HepG2 (cell line): ENCODE measurements around the gene IL18R1. TPM values are rescaled to one million over a fixed set of nuclear protein-coding genes. Genes with fewer than 3 reads are reported as not detected.

Experiments used
- ATAC-seq: fragments of 200-7000 bp; cut with Tn5 transposase; 3 replicates; pipeline ENCODE4 v1.9.1; 2020; ENCODE audit warnings: mild to moderate bottlenecking, moderate library complexity
- BruUV-seq: library from RNA; stranded (reverse); fragments of 400-500 nt; replicated peaks from 2 replicates; lab custom pipeline; 2021; lab: Mats Ljungman, UMichigan
- CTCF ChIA-PET: fragments of 300-600 bp; formaldehyde crosslinking; extraction: SDS; loops from one replicate; lab custom pipeline; 2021; ENCODE audit warnings: low total read pairs, inconsistent platforms, low intra/inter-chr PET ratio; lab: Yijun Ruan, JAX
- POLR2A ChIA-PET: fragments of 350-600 bp; sonication (Branson Sonifier 250); formaldehyde crosslinking; loops from one replicate; lab custom pipeline; 2020; ENCODE audit warnings: antibody characterized with exemption, inconsistent platforms; lab: Yijun Ruan, JAX
- DNase-seq: peaks from one replicate; pipeline ENCODE4 v3.0.0-alpha.2; 2015; ENCODE audit warnings: low spot score
- FAIRE-seq: peaks from 3 replicates; lab custom pipeline; 2011; peaks lifted over from hg19 to GRCh38; lab: Jason Lieb, UNC
- H2AFZ ChIP-seq: one replicate; pipeline ENCODE4 v1.6.1; 2011; ENCODE audit warnings: low read length, inconsistent platforms
- H3K27ac ChIP-seq: fragments of 300-600 bp; 3 replicates; pipeline ENCODE4 v1.8.0; 2011; ENCODE audit warnings: mixed run types, mild to moderate bottlenecking, mixed read lengths, low read length, inconsistent platforms; ENCODE audit not compliant: insufficient read depth; ENCODE audit errors: extremely low read length
- H3K27me3 ChIP-seq, 2 experiments: fragments of 200-600 bp in 1 of 2; 2 replicates in 1 of 2; 3 replicates in 1 of 2; pipeline versions ENCODE4 v1.6.0 to v1.8.0; 2011; ENCODE audit warnings: low read length in 2 of 2, mild to moderate bottlenecking in 2 of 2, moderate library complexity in 2 of 2, inconsistent platforms in 1 of 2; ENCODE audit not compliant: insufficient read depth in 2 of 2, control insufficient read depth in 1 of 2
- H3K36me3 ChIP-seq, 2 experiments: fragments of 200-600 bp in 1 of 2; replicated peaks in 1 of 2; 2 replicates in 1 of 2; 3 replicates in 1 of 2; pipeline versions ENCODE4 v1.5.1 to v1.8.0; 2011; ENCODE audit warnings: low read length in 2 of 2, inconsistent platforms in 1 of 2; ENCODE audit not compliant: insufficient read depth in 2 of 2, control insufficient read depth in 1 of 2
- H3K4me1 ChIP-seq: 2 replicates; pipeline ENCODE4 v1.5.1; 2012; ENCODE audit warnings: low read length, inconsistent platforms; ENCODE audit not compliant: insufficient read depth
- H3K4me2 ChIP-seq: 2 replicates; pipeline ENCODE4 v1.6.0; 2011; ENCODE audit warnings: low read depth, low read length, inconsistent platforms
- H3K4me3 ChIP-seq, 3 experiments: fragments of 200-600 bp in 1 of 3; sonication (generic), shearing (Covaris generic) in 1 of 3; replicated peaks in 1 of 3; 2 replicates each; pipeline ENCODE4 v1.5.1; 2011 to 2016; ENCODE audit warnings: low read length in 3 of 3, inconsistent platforms in 2 of 3, low read depth in 2 of 3, mild to moderate bottlenecking in 2 of 3, control low read depth in 1 of 3, mixed read lengths in 1 of 3; ENCODE audit not compliant: insufficient read depth in 1 of 3
- H3K79me2 ChIP-seq: one replicate; pipeline ENCODE4 v1.6.1; 2011; ENCODE audit warnings: low read length, inconsistent platforms; ENCODE audit not compliant: insufficient read depth
- H3K9ac ChIP-seq: 2 replicates; pipeline ENCODE4 v1.6.0; 2011; ENCODE audit warnings: mild to moderate bottlenecking, low read depth, low read length, inconsistent platforms; ENCODE audit not compliant: insufficient read depth
- H3K9me3 ChIP-seq: 2 replicates; pipeline ENCODE4 v1.5.1; 2012; ENCODE audit warnings: mild to moderate bottlenecking, low read length
- H4K20me1 ChIP-seq: 2 replicates; pipeline ENCODE4 v1.6.0; 2011; ENCODE audit warnings: inconsistent platforms, mild to moderate bottlenecking, low read length, moderate library complexity; ENCODE audit not compliant: insufficient read depth
- CBX5 ChIP-seq: sonication (generic); formaldehyde crosslinking; IDR thresholded peaks from 2 replicates; pipeline ENCODE4 v1.4.0; 2020; ENCODE audit warnings: missing genetic modification reagents, borderline replicate concordance
- CCDC6 ChIP-seq: sonication (generic); formaldehyde crosslinking; IDR thresholded peaks from 2 replicates; pipeline ENCODE4 v1.8.1; 2022; ENCODE audit warnings: mild to moderate bottlenecking, missing genetic modification reagents, moderate library complexity
- FOXK1 ChIP-seq: sonication (generic); formaldehyde crosslinking; IDR thresholded peaks from 2 replicates; pipeline ENCODE4 v1.4.0; 2020; ENCODE audit warnings: low read depth, missing genetic modification reagents, borderline replicate concordance
- KDM4B ChIP-seq: sonication (generic); formaldehyde crosslinking; IDR thresholded peaks from 2 replicates; pipeline ENCODE4 v1.4.0; 2020; ENCODE audit warnings: missing genetic modification reagents
- MTF2 ChIP-seq: sonication (generic); formaldehyde crosslinking; IDR thresholded peaks from 2 replicates; pipeline ENCODE4 v1.5.0; 2020; ENCODE audit warnings: missing genetic modification reagents, borderline replicate concordance
- NCOA2 ChIP-seq: sonication (generic); formaldehyde crosslinking; IDR thresholded peaks from 2 replicates; pipeline ENCODE4 v1.8.0; 2022; ENCODE audit warnings: inconsistent platforms
- POLR2A ChIP-seq, 2 experiments: IDR thresholded peaks; 2 replicates each; pipeline ENCODE4 v1.6.1; 2011; ENCODE audit warnings: low read depth in 2 of 2, low read length in 2 of 2, mild to moderate bottlenecking in 1 of 2, moderate library complexity in 1 of 2; ENCODE audit not compliant: insufficient read depth in 1 of 2
- PRMT3 ChIP-seq: sonication (generic); formaldehyde crosslinking; IDR thresholded peaks from 2 replicates; pipeline ENCODE4 v1.8.1; 2022; ENCODE audit warnings: low read depth, mild to moderate bottlenecking, moderate library complexity, missing genetic modification reagents, borderline replicate concordance
- SOX13 ChIP-seq, 3 experiments: fragments of 450-650 bp in 1 of 3; sonication (generic) in 1 of 3; formaldehyde crosslinking in 1 of 3; IDR thresholded peaks in 2 of 3; conservative IDR thresholded peaks in 1 of 3; 2 replicates each; pipeline versions ENCODE4 v1.5.0 to v1.6.1; 2016 to 2020; ENCODE audit warnings: antibody characterized with exemption in 1 of 3, mild to moderate bottlenecking in 1 of 3, missing compliant biosample characterization in 1 of 3, missing genetic modification reagents in 1 of 3, moderate library complexity in 1 of 3
- SPEN ChIP-seq: sonication (generic); formaldehyde crosslinking; IDR thresholded peaks from 2 replicates; pipeline ENCODE4 v1.5.1; 2020; ENCODE audit warnings: low read depth, mild to moderate bottlenecking, missing genetic modification reagents
- SRF ChIP-seq: IDR thresholded peaks from 2 replicates; pipeline ENCODE4 v1.6.1; 2011; ENCODE audit warnings: mild to moderate bottlenecking, low read depth, low read length, moderate library complexity
- STAG1 ChIP-seq: sonication (generic); formaldehyde crosslinking; IDR thresholded peaks from 2 replicates; pipeline ENCODE4 v1.4.0; 2020; ENCODE audit warnings: missing genetic modification reagents
- WIZ ChIP-seq: sonication (generic); formaldehyde crosslinking; IDR thresholded peaks from 2 replicates; pipeline ENCODE4 v1.5.1; 2020; ENCODE audit warnings: mild to moderate bottlenecking, missing genetic modification reagents
- YEATS4 ChIP-seq: sonication (generic); formaldehyde crosslinking; IDR thresholded peaks from 2 replicates; pipeline ENCODE4 v1.4.0; 2020; ENCODE audit warnings: missing genetic modification reagents, borderline replicate concordance
- ZNF83 ChIP-seq: sonication (generic); formaldehyde crosslinking; IDR thresholded peaks from 2 replicates; pipeline ENCODE4 v1.4.0; 2020; ENCODE audit warnings: missing genetic modification reagents, mild to moderate bottlenecking, borderline replicate concordance
- WGBS: methylation state at CpG from one replicate; pipeline ENCODE4 v1.1.6; 2017; ENCODE audit warnings: low lambda C conversion rate; 5-methylcytosine and 5-hydroxymethylcytosine counted together
- in situ Hi-C: cut with HindIII; loops from 2 replicates; pipeline ENCODE4 v1.10.0; 2017; ENCODE audit warnings: low pct_unique_long_range_greater_than_20kb; ENCODE audit not compliant: extremely low pct_ligation_motif_present
- intact Hi-C: fragments of 100-400 bp; cut with micrococcal nuclease; formaldehyde crosslinking; loops from one replicate; pipeline ENCODE4 v1.10.0; 2022; ENCODE audit not compliant: unreplicated experiment
- polyA plus RNA-seq, 8 experiments: library from polyadenylated mRNA; depleted of rRNA in 3 of 8; stranded (reverse) in 7 of 8; unstranded in 1 of 8; fragments of >200 nt; fragmentation: Illumina TruSeq in 4 of 8; extraction: Trizol in 4 of 8; gene quantifications; 2 replicates each; pipeline versions ENCODE4 v1.2.1 to v1.2.3, GENCODE V29; 2011 to 2016; ENCODE audit warnings: low read depth in 4 of 8, missing spikeins in 1 of 8, mixed read lengths in 1 of 8; ENCODE audit not compliant: insufficient read depth in 1 of 8
- total RNA-seq, 5 experiments: library from RNA; depleted of rRNA; stranded (reverse); fragments of >200 nt; fragmentation: Illumina TruSeq; extraction: Trizol; gene quantifications; 2 replicates each; pipeline ENCODE4 v1.2.3, GENCODE V29; 2016; ENCODE audit warnings: low read depth in 1 of 5
- TF ChIP-seq, protein P1 (sequence below): sonication (generic); formaldehyde crosslinking; IDR thresholded peaks from 2 replicates; pipeline ENCODE4 v1.9.0; 2021; ENCODE audit warnings: missing genetic modification reagents, mild to moderate bottlenecking, borderline replicate concordance
- TF ChIP-seq, protein P2 (sequence below): conservative IDR thresholded peaks from 2 replicates; pipeline ENCODE4 v1.6.1; 2018; ENCODE audit warnings: missing genetic modification reagents

Gene IL18R1
- total and polyA plus RNA-seq, 2 of the 13 experiments (the other 11 are each of a cell fraction or from before 2014, with no cell fraction given) = 0.01 to 0.04 TPM

- Histone ChIP-seq H2AFZ (no peak overlapping the region), H3K4me1 (no peaks in the 10 kb centered on the region), H4K20me1 (no peaks in the 10 kb centered on the region), H3K27me3 (peaks cover 0 to 14% of the 10 kb centered on the region in 2 experiments; a peak in 1 of 5 replicates), H3K9me3 (no peaks in the 10 kb centered on the region), H3K79me2 (no peaks in the 10 kb centered on the region), H3K36me3 (no peaks in the 10 kb centered on the region), H3K4me3 (no peak overlapping the region), H3K9ac (no peak overlapping the region), H3K27ac (no peak overlapping the region), H3K4me2 (no peak overlapping the region)
- FAIRE-seq = no peak
- TF ChIP-seq PRMT3 (CRISPR knock-in tag) (no peak), FOXK1 (no peak), MTF2 (CRISPR knock-in tag) (no peak), SRF (no peak), STAG1 (no peak), CCDC6 (CRISPR knock-in tag) (no peak), POLR2A (IDR thresholded peaks at IDR 0.05; ENCODE audit: insufficient read depth in 1 of 2, low read depth in 2 of 2, low read length in 2 of 2) (no peak), SOX13 (IDR thresholded peaks at IDR 0.05) (no peak), SOX13 (CRISPR knock-in tag; conservative IDR thresholded peaks at IDR 0.05 in 1 of 2, IDR thresholded peaks at IDR 0.05 in 1 of 2) (no peak)
- ChIA-PET POLR2A (no interaction called here), CTCF (interaction anchor here (1.5 kb wide), 1 partner anchor 423 kb away, joined by 4 read pairs; no protein-coding TSS in a partner anchor)
- intact Hi-C loops (loop anchor here (5.0 to 10.0 kb wide), 2 partner anchors 192 to 1029 kb away; no protein-coding TSS in a partner anchor), in situ Hi-C loops (loop anchor here (5.0 kb wide), 1 partner anchor 192 kb away; no protein-coding TSS in a partner anchor)
- BruUV-seq = no TSS peak
- DNase-seq = no peak
- ATAC-seq = no peak
- WGBS = 5% methylated on average over 3 of the region's 3 CpGs
Observed at GRCh38 chr2:102444233-102444632, 88.6 kb downstream of the IL18R1 start.

DNA sequence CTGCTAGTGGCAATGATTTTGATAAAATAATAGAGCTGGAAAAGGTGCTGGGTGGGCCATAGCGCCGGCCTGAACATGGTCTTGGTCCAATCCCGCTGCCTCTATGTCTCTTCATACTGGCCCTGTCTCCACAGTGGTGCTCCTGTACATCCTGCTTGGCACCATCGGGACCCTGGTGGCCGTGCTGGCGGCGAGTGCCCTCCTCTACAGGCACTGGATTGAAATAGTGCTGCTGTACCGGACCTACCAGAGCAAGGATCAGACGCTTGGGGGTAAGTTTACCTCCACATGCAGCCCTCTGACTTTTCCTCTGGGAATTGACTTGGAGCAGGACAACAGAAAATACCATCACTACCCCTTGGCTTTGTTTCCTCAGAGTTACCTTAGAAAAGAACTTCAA is 91.3 kb downstream of the IL18R1 start:
- H3K27me3 ChIP-seq = peaks cover 0 to 3% of the 10 kb centered on the region in 2 experiments; a peak in 1 of 5 replicates
- H3K36me3 ChIP-seq = no peaks in the 10 kb centered on the region
- ATAC-seq (no peak), DNase-seq (no peak), FAIRE-seq (no peak)
- no peaks in the 10 kb centered on the region for H3K9me3 ChIP-seq
- H3K9ac ChIP-seq = no peak overlapping the region
- in situ Hi-C loops (no loop called here), intact Hi-C loops (loop anchor here (10.0 kb wide), 1 partner anchor 1032 kb away; no protein-coding TSS in a partner anchor)
- POLR2A ChIA-PET = interaction anchor here (0.6 kb wide), 1 partner anchor 315 kb away, joined by 3 read pairs; the partner anchor contains the start of gene TMEM182
- no TSS peak for BruUV-seq
- H3K27ac ChIP-seq = no peak overlapping the region
- no peaks in the 10 kb centered on the region for H4K20me1 ChIP-seq
- H2AFZ ChIP-seq = no peak overlapping the region
- WGBS = 40% methylated on average over 6 of the region's 9 CpGs
- no peaks in the 10 kb centered on the region for H3K79me2 ChIP-seq
- no peak overlapping the region for H3K4me3 ChIP-seq
- H3K4me1 ChIP-seq = no peaks in the 10 kb centered on the region
- CTCF ChIA-PET = no interaction called here
- no peak overlapping the region for H3K4me2 ChIP-seq
- TF ChIP-seq YEATS4 (CRISPR knock-in tag) (no peak), SPEN (no peak), ZNF83 (CRISPR knock-in tag) (no peak), WIZ (no peak), PRMT3 (CRISPR knock-in tag) (no peak), CBX5 (no peak), KDM4B (CRISPR knock-in tag) (no peak), NCOA2 (CRISPR knock-in tag) (no peak)
- TF ChIP-seq, protein P1, sequence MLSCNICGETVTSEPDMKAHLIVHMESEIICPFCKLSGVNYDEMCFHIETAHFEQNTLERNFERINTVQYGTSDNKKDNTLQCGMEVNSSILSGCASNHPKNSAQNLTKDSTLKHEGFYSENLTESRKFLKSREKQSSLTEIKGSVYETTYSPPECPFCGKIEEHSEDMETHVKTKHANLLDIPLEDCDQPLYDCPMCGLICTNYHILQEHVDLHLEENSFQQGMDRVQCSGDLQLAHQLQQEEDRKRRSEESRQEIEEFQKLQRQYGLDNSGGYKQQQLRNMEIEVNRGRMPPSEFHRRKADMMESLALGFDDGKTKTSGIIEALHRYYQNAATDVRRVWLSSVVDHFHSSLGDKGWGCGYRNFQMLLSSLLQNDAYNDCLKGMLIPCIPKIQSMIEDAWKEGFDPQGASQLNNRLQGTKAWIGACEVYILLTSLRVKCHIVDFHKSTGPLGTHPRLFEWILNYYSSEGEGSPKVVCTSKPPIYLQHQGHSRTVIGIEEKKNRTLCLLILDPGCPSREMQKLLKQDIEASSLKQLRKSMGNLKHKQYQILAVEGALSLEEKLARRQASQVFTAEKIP (CRISPR knock-in tag) = no peak
- TF ChIP-seq, protein P2, sequence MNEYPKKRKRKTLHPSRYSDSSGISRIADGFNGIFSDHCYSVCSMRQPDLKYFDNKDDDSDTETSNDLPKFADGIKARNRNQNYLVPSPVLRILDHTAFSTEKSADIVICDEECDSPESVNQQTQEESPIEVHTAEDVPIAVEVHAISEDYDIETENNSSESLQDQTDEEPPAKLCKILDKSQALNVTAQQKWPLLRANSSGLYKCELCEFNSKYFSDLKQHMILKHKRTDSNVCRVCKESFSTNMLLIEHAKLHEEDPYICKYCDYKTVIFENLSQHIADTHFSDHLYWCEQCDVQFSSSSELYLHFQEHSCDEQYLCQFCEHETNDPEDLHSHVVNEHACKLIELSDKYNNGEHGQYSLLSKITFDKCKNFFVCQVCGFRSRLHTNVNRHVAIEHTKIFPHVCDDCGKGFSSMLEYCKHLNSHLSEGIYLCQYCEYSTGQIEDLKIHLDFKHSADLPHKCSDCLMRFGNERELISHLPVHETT (CRISPR knock-in tag) = no peak
